Nephron progenitor cell (in vitro differentiated cells): ENCODE results near the gene PRKCA.

Experiments used
- DNase-seq: peaks from one replicate; pipeline ENCODE4 v3.0.0; 2021
- H3K27ac Mint-ChIP-seq: 2 replicates; pipeline ENCODE4 v1.8.0; 2021; ENCODE audit warnings: mild to moderate bottlenecking, moderate library complexity, mixed read lengths
- H3K27me3 Mint-ChIP-seq: 2 replicates; pipeline ENCODE4 v1.8.0; 2021; ENCODE audit warnings: mild to moderate bottlenecking, low read depth, mixed read lengths; ENCODE audit not compliant: poor library complexity
- H3K36me3 Mint-ChIP-seq: 2 replicates; pipeline ENCODE4 v1.8.0; 2021; ENCODE audit warnings: low read depth, mixed read lengths
- H3K4me1 Mint-ChIP-seq: 2 replicates; pipeline ENCODE4 v1.8.0; 2021; ENCODE audit warnings: mixed read lengths
- H3K4me3 Mint-ChIP-seq: 2 replicates; pipeline ENCODE4 v1.8.0; 2021; ENCODE audit warnings: mild to moderate bottlenecking, moderate library complexity, mixed read lengths
- H3K9me3 Mint-ChIP-seq: 2 replicates; pipeline ENCODE4 v1.8.0; 2021; ENCODE audit warnings: mild to moderate bottlenecking, moderate library complexity, mixed read lengths
- TF ChIP-seq, protein P1 (sequence below): fragments of 200-600 bp; sonication (generic); IDR thresholded peaks from 2 replicates; pipeline ENCODE4 v1.5.0; 2021; ENCODE audit warnings: antibody characterized with exemption

The PRKCA gene

DNA sequence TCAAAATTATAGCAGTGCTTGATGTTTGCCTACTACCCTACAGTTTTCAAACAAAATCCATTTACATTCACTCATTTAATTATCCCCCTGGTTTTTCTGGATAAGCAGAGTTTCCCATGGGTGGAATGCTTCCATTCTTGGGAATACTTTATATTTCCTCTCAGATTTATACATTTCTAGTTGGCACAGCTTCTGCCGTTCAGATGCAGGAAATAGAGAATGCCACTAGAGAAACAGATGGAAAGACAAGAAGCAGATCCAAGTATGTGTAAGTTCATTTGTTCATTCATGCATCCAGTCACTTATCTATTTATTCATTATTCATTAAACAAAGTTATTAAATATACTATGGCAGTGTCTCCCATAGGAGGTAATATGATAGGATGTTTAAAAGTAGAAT is 467.5 kb downstream of the PRKCA start:
- no peaks in the 10 kb centered on the region for H3K9me3 Mint-ChIP-seq
- peaks cover 18% of the 10 kb centered on the region for H3K4me1 Mint-ChIP-seq
- no peaks in the 10 kb centered on the region for H3K27me3 Mint-ChIP-seq
- peaks cover 5% of the 10 kb centered on the region for H3K36me3 Mint-ChIP-seq
- no peak overlapping the region for H3K4me3 Mint-ChIP-seq
- no peak overlapping the region for H3K27ac Mint-ChIP-seq
- no peak for DNase-seq
- TF ChIP-seq, protein P1, sequence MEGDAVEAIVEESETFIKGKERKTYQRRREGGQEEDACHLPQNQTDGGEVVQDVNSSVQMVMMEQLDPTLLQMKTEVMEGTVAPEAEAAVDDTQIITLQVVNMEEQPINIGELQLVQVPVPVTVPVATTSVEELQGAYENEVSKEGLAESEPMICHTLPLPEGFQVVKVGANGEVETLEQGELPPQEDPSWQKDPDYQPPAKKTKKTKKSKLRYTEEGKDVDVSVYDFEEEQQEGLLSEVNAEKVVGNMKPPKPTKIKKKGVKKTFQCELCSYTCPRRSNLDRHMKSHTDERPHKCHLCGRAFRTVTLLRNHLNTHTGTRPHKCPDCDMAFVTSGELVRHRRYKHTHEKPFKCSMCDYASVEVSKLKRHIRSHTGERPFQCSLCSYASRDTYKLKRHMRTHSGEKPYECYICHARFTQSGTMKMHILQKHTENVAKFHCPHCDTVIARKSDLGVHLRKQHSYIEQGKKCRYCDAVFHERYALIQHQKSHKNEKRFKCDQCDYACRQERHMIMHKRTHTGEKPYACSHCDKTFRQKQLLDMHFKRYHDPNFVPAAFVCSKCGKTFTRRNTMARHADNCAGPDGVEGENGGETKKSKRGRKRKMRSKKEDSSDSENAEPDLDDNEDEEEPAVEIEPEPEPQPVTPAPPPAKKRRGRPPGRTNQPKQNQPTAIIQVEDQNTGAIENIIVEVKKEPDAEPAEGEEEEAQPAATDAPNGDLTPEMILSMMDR = no peak

DNA sequence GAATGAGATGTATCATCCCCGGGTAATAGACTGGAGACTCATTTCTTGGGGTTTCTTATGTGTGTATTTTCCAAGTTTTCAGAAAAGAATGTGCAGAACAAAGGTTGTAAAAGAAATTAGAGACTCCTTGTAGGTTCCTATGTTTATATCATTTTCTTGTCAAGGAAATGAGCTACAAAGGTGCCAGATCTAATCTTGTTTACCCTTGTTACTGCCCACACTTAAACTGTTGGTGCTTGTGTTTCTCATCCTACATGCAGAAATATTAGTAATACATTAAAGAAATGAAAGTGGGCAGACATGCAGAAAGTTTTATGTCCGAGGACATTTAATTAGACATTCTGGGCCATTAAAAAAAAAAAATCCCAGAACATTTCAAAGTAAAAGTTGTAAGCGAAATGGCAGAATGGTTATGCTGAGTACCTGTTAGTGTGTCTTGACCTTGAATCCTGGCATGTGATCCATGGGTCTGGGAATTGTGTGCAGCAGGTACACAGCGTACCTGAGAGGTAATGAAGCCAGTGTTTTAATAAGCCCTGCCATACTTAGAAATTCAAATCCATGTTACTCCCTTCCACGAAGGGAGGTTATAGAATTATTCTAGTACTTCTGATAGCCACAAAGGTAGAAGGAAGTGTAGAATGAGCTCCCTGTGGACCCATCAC is 469.9 kb downstream of the PRKCA start:
- Mint-ChIP-seq H3K36me3 (peaks cover 3% of the 10 kb centered on the region), H3K27me3 (no peaks in the 10 kb centered on the region), H3K9me3 (no peaks in the 10 kb centered on the region), H3K4me1 (peaks cover 42% of the 10 kb centered on the region), H3K27ac (no peak overlapping the region), H3K4me3 (no peak overlapping the region)
- TF ChIP-seq, protein P1 = no peak
- DNase-seq = no peak

DNA sequence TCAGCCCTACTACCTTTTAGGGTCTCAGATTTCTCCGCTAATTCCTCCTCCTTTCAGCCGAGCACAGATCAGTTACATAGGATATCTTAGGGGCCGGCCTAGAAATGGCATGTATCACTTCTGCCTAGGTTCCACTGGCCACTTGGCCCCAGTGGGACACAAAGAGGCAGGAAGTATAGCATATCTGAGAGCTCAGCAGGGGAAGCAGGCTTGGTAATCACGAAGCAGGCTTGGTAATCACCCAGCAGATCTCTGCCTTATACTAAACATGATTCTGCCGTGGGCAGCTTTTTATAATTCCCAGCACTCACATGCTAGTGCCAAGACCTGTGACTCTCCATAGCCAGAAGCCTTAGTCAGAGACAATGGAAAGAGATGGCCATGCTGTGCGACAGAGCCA is 472.9 kb downstream of the PRKCA start:
- TF ChIP-seq, protein P1 = no peak
- peak overlapping the region; percentile 55 for H3K27ac Mint-ChIP-seq
- peaks cover 61% of the 10 kb centered on the region for H3K4me1 Mint-ChIP-seq
- H3K36me3 Mint-ChIP-seq = no peaks in the 10 kb centered on the region
- H3K9me3 Mint-ChIP-seq = no peaks in the 10 kb centered on the region
- H3K27me3 Mint-ChIP-seq = no peaks in the 10 kb centered on the region
- no peak for DNase-seq
- H3K4me3 Mint-ChIP-seq = no peak overlapping the region

DNA sequence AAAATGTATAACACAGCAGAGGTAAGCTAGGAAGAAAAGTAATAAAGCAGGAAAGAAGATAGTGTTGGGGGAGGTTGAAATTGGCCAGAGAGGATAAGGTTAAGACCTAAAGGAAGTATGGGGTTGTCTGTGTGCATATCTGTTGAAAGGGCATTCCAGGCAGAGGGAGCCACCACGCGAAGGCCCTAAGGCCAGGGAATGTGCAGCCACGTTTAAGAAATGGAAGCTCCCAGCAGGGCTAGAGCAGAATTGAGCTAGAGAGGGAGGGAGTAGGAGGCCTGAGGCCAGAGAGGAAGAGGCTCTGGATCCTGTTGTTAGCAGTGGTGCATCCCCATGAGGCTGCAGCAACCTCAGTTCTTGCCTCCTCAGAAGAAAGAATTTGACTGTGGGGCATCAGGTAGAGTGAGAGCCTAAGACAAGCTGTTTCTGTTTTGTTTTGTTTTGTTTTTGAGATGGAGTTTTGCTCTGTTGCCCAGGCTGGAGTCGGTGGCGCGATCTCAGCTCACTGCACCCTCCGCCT is 473.5 kb downstream of the PRKCA start:
- Mint-ChIP-seq H3K27ac (peak overlapping the region; percentile 55), H3K9me3 (no peaks in the 10 kb centered on the region), H3K4me3 (no peak overlapping the region), H3K4me1 (peaks cover 61% of the 10 kb centered on the region), H3K36me3 (no peaks in the 10 kb centered on the region), H3K27me3 (no peaks in the 10 kb centered on the region)
- TF ChIP-seq, protein P1 = no peak
- no peak for DNase-seq

DNA sequence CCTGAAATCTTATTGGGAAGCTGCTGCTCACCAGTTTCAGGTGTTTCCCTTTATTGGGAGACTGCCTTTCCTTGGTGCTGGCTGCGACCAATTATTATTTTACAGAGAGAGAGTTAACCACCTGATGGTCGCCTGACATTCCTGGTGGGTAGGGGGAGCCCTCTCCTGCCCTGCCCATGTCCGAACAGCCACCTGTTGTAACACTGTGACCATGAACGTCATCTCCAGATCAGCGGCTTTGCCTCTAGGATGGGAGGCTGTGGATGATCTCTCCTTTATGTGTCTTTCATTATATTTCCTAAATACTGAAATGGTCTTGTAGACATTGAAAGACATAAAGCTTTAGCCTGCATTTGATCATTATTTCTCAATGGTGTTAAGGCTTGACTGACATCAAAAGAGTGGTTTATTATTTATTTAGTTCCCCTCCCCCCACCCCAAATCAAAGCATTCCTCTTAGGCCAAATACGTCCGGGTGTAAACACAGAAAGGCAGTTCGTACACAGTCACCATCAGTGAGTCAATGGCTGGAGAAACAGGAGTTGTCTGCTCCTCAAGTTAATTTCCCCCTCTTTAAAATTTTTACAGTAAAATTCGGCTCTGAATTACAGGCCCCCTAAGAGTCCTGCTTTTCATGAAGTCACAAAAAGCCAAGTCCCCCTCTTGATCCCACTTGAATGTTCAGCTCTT is 474.7 kb downstream of the PRKCA start:
- Mint-ChIP-seq H3K27ac (peak overlapping the region; percentile 42), H3K27me3 (no peaks in the 10 kb centered on the region), H3K4me1 (peaks cover 61% of the 10 kb centered on the region), H3K9me3 (no peaks in the 10 kb centered on the region), H3K4me3 (no peak overlapping the region), H3K36me3 (no peaks in the 10 kb centered on the region)
- TF ChIP-seq, protein P1 = no peak
- no peak for DNase-seq
